ENCODE data around the gene JPT2.

DNA sequence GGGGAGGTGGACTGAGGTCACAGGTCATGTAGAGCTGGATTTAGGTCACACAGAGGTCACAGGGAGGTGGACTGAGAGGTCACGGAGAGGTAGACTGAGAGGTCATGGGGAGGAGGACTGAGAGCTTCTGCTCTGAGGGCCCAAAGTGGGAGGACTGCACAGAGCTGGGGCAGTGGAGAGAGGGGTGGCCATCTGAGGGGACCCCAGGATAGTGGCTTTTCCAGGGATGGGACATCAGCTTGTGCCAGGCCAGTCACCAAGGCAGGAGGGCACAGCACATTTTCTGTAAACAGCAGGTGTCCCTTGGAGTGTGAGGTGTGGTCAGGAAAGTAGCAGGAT is 26.1 kb upstream of the JPT2 start:
- TF ChIP-seq CTCF (IDR thresholded peaks at IDR 0.05) (no peak), POLR2A (IDR thresholded peaks at IDR 0.05) (no peak), EP300 (IDR thresholded peaks at IDR 0.05) (no peak), POLR2AphosphoS5 (IDR thresholded peaks at IDR 0.05) (no peak)
